Measurements from ENCODE around the gene NHERF1.

- TF ChIP-seq CTCF (IDR thresholded peaks at IDR 0.05) (no peak), EZH2 (IDR thresholded peaks at IDR 0.05; ENCODE audit: borderline replicate concordance, insufficient read depth, low read depth, low read length, poor library complexity, severe bottlenecking) (no peak)
Observed at GRCh38 chr17:74786431-74787055, 38.1 kb downstream of the NHERF1 start.
